Medulla oblongata (tissue), 1 donor: Measurements from ENCODE around the gene USP34.
"Not testable (repeated sequence)": the region's sequence is repeated elsewhere in the genome, so short reads cannot be mapped to it uniquely, and the experiment has no call there.

Source experiments
- DNase-seq: peaks from one replicate; pipeline ENCODE4 v3.0.0-alpha.2; 2015; ENCODE audit errors: extremely low spot score

Gene USP34

DNA sequence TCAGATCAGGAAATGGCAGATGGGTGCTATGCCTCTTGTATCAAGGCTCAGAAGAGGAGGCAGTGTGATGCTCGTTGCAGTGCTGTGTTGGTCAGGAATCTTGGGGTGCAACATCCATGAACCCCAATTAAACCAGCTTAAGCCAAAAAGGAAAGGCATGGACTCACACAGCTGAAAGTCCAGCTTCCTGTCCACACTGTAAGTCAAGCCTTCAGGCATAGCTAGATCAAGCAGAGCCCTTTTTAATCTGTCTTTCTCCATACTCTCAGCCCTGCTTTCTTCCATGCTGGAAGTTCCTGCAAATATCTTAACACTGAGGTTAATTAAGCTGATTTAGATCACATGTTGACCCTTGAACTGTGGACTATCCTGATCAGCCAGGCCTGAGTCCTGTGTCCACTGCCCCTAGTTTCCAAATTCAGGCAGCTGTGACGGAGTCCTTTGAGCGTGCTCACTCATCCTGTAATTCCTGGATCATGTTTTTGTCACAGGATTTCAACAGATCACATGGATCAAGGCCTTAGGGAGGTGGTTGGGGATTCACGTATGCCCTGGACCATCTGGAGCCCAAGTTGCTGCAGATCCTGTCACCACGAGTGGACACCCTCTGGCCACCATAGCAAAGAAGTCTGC is 313.4 kb downstream of the USP34 start:
- DNase-seq, result no peak

DNA sequence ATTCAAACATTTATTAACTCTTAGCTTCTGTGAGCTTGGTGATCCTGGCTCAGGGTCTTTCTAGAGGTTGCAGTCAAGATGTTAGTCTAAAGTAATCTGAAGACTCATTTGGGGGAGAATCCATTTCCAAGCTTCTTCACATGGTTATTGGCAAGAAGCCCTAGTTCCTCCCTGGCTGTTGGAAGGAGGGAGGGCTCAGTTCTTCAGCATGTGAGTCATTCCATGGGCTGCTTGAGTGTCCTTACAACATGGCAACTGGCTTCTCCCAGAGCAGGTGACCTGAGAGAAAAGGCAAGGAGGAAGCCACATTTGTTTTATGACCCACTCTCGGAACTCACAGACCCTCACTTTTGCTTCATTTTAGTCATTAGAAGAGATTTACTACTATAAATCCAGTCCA is 319.5 kb downstream of the USP34 start:
- no peak for DNase-seq

- no peak for DNase-seq
These were observed 321.8 kb downstream of the USP34 start for GRCh38 chr2:61149074-61149473.

- DNase-seq, result not testable (repeated sequence)
These were observed 322.8 kb downstream of the USP34 start for GRCh38 chr2:61148091-61148490.

- DNase-seq, result no peak
These were observed 324.9 kb downstream of the USP34 start for GRCh38 chr2:61145990-61146389.

DNA sequence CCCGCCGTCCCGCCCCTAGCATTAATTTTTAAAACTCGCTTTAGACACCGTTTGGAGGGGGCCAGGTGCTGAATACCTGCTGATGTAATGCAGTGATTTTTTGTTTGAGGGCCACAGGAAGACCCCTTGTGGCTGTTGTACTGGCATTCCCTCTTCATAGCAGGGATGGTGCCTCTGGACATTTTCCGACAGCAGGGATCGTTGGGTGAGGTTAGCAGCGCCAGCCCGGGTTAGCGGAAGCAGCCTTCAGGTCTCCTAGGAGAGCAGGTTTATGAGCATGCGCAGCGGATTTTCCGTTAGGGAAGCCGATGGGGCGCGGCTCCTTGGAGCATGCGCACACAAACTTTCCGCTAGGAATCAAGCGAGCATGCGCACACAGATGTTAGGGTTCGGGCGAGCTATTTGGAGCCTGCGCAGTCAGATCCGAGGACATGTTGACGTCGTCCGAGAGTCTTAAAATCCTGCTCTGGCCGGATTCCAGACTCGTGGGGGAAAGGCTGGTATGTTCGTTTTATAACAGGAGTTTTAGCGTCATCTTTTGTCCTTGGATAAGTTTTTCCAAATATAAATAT is 326.1 kb downstream of the USP34 start:
- peak; percentile 98 for DNase-seq

DNA sequence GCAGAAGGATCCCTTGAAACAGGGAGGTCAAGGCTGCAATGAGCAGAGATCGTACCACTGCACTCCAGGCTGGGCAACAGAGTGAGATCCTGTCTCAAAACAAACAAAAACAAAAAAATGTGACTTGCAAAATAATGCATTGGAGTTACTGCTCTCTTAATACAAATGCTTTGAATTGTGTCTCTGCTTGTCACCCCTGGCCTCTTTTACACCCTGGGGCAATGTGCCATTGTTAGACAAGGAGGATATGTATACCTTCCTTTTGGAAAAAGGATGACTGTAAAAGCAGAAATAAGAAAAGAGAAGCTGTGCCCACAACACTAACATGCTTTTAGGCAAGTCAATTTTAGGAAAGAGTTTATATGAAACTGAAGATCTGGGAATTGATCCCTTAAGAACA is 329.7 kb downstream of the USP34 start:
- no peak for DNase-seq

- no peak for DNase-seq
These were observed 332.0 kb downstream of the USP34 start for GRCh38 chr2:61138859-61139258.
